Measurements from ENCODE around the gene TARS3. TPM values are rescaled to one million over a fixed set of nuclear protein-coding genes. Genes with fewer than 3 reads are reported as not detected.
A peak's percentile ranks its signal among the peaks of the same experiment; 100 is the strongest.

Gene TARS3
- total RNA-seq, 4 donors from 2014 or later = 11.4 to 20.5 (median 15.3) TPM

GRCh38 chr15:101684384-101684783 is 39.9 kb downstream of the TARS3 start:
- TF ChIP-seq CTCF (IDR thresholded peaks at IDR 0.05) = no peak
- DNase-seq (ENCODE audit: low spot score) = no peak
- peak; percentile 80 for ATAC-seq (ENCODE audit: low FRiP score)

- no peak for TF ChIP-seq CTCF (IDR thresholded peaks at IDR 0.05)
- ATAC-seq (ENCODE audit: low FRiP score) (no peak), DNase-seq (ENCODE audit: low spot score) (no peak)
Measured at GRCh38 chr15:101679806-101680205, 44.5 kb downstream of the TARS3 start.

- TF ChIP-seq CTCF (IDR thresholded peaks at IDR 0.05) = no peak
- no peak for DNase-seq (ENCODE audit: low spot score)
- ATAC-seq (ENCODE audit: low FRiP score) = no peak
Measured at GRCh38 chr15:101676921-101677329, 47.3 kb downstream of the TARS3 start.

GRCh38 chr15:101675796-101676582 is 48.3 kb downstream of the TARS3 start:
- ATAC-seq (ENCODE audit: low FRiP score) (no peak), DNase-seq (ENCODE audit: low spot score) (no peak)
- no peak for TF ChIP-seq CTCF (IDR thresholded peaks at IDR 0.05)

- no peak for ATAC-seq (ENCODE audit: low FRiP score)
- TF ChIP-seq CTCF (IDR thresholded peaks at IDR 0.05) = no peak
- no peak for DNase-seq (ENCODE audit: low spot score)
Measured at GRCh38 chr15:101675015-101675414, 49.3 kb downstream of the TARS3 start.

GRCh38 chr15:101672298-101672697 is 52.0 kb downstream of the TARS3 start:
- TF ChIP-seq CTCF (IDR thresholded peaks at IDR 0.05) = no peak
- DNase-seq (ENCODE audit: low spot score) = no peak
- ATAC-seq (ENCODE audit: low FRiP score) = no peak

GRCh38 chr15:101669744-101670143 is 54.5 kb downstream of the TARS3 start:
- DNase-seq (ENCODE audit: low spot score) = no peak
- ATAC-seq (ENCODE audit: low FRiP score) = no peak
- TF ChIP-seq CTCF (IDR thresholded peaks at IDR 0.05) = no peak
